ENCODE measurements around the gene TRAIP. TPM values are rescaled to one million over a fixed set of nuclear protein-coding genes. Genes with fewer than 3 reads are reported as not detected.

The TRAIP gene
- total RNA-seq, 1 experiment from 2014 or later: 28.0 TPM

DNA sequence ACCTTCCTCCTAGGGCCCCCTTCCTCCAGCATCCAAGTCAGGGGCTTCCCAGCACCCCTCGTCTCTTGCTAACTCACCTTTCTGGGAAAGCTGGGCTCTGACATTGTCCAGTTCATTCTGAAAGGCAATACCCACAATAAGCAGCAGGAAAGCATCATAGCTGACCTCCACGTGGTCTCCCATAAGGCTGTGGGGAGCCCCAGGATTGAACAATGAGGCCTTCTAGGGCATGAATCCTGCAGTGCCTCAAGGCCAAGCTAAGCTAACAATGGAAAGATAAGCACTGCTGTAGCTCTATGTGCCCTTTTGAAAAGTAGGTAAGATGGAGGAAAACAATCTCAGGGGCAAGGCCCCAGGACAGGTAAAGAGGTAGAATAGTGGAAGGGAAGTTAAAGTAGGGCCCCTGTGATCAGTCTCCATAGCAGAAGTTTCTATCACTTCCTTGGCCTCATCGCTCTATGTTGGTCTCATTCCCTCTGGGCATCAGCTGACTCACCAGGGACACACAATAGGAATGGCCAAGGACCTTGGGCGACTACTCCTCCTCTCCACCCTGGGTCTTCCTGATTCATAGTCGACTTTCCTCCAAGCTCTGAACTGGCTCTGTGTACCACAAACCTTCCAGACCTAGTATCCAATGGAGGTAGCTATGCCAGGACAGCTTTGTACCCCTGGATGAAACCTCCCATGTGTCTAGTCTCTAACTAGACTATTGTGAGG lies 11.7 kb downstream of the TRAIP start:
- intact Hi-C loops (cut with micrococcal nuclease; ENCODE audit: unreplicated experiment): no loop called here
- Histone ChIP-seq H3K36me3 (ENCODE audit: control insufficient read depth, insufficient read depth, low read length) (no peaks in the 10 kb centered on the region), H3K4me3 (ENCODE audit: low read depth, low read length) (no peak overlapping the region), H3K27me3 (replicated peaks; ENCODE audit: control insufficient read depth, insufficient read depth, low read length) (no peaks in the 10 kb centered on the region), H3K4me1 (no peaks in the 10 kb centered on the region), H3K9me3 (no peaks in the 10 kb centered on the region)
- H3K36me3 Mint-ChIP-seq (ENCODE audit: insufficient read depth, unreplicated experiment): peaks cover 19% of the 10 kb centered on the region
- H3K4me3 Mint-ChIP-seq (ENCODE audit: unreplicated experiment): no peak overlapping the region
- no peak overlapping the region for H3K27ac Mint-ChIP-seq (ENCODE audit: unreplicated experiment)
- no peaks in the 10 kb centered on the region for H3K4me1 Mint-ChIP-seq (ENCODE audit: low read depth, unreplicated experiment)
- TF ChIP-seq, protein P1, sequence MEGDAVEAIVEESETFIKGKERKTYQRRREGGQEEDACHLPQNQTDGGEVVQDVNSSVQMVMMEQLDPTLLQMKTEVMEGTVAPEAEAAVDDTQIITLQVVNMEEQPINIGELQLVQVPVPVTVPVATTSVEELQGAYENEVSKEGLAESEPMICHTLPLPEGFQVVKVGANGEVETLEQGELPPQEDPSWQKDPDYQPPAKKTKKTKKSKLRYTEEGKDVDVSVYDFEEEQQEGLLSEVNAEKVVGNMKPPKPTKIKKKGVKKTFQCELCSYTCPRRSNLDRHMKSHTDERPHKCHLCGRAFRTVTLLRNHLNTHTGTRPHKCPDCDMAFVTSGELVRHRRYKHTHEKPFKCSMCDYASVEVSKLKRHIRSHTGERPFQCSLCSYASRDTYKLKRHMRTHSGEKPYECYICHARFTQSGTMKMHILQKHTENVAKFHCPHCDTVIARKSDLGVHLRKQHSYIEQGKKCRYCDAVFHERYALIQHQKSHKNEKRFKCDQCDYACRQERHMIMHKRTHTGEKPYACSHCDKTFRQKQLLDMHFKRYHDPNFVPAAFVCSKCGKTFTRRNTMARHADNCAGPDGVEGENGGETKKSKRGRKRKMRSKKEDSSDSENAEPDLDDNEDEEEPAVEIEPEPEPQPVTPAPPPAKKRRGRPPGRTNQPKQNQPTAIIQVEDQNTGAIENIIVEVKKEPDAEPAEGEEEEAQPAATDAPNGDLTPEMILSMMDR (IDR thresholded peaks at IDR 0.05; ENCODE audit: insufficient read depth in 1 of 2, low read depth in 1 of 2, low read length in 1 of 2, severe bottlenecking in 1 of 2, unreplicated experiment in 1 of 2): no peak
- H3K9me3 Mint-ChIP-seq (ENCODE audit: unreplicated experiment): no peaks in the 10 kb centered on the region
- DNase-seq: no peak
- BruUV-seq (replicated peaks): no TSS peak
- H3K27me3 Mint-ChIP-seq (ENCODE audit: insufficient read depth, unreplicated experiment): no peaks in the 10 kb centered on the region
- POLR2A ChIA-PET: no interaction called here
- CTCF ChIA-PET: interaction anchor here (0.7 to 0.8 kb wide), 2 partner anchors 8 to 56 kb away, joined by 3 read pairs; no protein-coding TSS in a partner anchor

DNA sequence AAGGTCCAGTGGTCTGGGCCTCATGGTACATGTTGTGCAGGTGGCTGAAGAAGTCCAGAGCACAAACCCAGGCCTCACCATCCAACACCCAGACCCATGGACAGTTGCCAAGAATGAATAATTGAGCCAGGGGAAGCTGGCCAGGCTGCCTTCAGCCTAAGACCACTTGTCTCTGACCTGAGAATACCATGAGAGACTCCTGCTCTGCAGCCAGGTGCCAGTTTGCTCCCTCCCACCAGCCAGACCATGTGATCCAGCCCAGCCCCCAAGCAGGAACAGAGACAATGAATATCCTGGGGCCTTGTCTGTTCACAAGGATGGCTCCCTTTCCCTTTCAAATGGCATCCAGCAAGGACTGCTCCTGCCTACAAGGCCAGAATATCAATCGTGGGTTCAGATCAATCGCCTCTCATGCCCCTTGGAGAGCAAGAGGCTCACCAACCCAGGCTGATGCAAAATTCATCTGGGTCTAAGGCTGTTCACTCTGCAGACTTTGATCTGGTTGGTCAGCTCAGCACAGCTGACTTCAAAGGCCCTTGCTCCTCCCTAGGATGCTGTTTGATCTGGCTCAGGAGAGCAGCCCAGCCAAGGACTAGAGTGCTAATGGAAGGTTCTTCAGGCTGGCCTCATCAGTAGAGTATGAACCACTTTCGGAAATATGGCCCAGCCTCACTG lies 13.4 kb downstream of the TRAIP start:
- no peak overlapping the region for H3K27ac Mint-ChIP-seq (ENCODE audit: unreplicated experiment)
- ChIA-PET POLR2A (no interaction called here), CTCF (no interaction called here)
- Histone ChIP-seq H3K4me3 (ENCODE audit: low read depth, low read length) (no peak overlapping the region), H3K27me3 (replicated peaks; ENCODE audit: control insufficient read depth, insufficient read depth, low read length) (no peaks in the 10 kb centered on the region), H3K36me3 (ENCODE audit: control insufficient read depth, insufficient read depth, low read length) (no peaks in the 10 kb centered on the region), H3K9me3 (no peaks in the 10 kb centered on the region), H3K4me1 (no peaks in the 10 kb centered on the region)
- no peak for DNase-seq
- no peaks in the 10 kb centered on the region for H3K9me3 Mint-ChIP-seq (ENCODE audit: unreplicated experiment)
- no peaks in the 10 kb centered on the region for H3K27me3 Mint-ChIP-seq (ENCODE audit: insufficient read depth, unreplicated experiment)
- TF ChIP-seq, protein P1 (IDR thresholded peaks at IDR 0.05; ENCODE audit: insufficient read depth in 1 of 2, low read depth in 1 of 2, low read length in 1 of 2, severe bottlenecking in 1 of 2, unreplicated experiment in 1 of 2): no peak
- no peaks in the 10 kb centered on the region for H3K4me1 Mint-ChIP-seq (ENCODE audit: low read depth, unreplicated experiment)
- peaks cover 29% of the 10 kb centered on the region for H3K36me3 Mint-ChIP-seq (ENCODE audit: insufficient read depth, unreplicated experiment)
- no peak overlapping the region for H3K4me3 Mint-ChIP-seq (ENCODE audit: unreplicated experiment)
- intact Hi-C loops (cut with micrococcal nuclease; ENCODE audit: unreplicated experiment): no loop called here
- no TSS peak for BruUV-seq (replicated peaks)

DNA sequence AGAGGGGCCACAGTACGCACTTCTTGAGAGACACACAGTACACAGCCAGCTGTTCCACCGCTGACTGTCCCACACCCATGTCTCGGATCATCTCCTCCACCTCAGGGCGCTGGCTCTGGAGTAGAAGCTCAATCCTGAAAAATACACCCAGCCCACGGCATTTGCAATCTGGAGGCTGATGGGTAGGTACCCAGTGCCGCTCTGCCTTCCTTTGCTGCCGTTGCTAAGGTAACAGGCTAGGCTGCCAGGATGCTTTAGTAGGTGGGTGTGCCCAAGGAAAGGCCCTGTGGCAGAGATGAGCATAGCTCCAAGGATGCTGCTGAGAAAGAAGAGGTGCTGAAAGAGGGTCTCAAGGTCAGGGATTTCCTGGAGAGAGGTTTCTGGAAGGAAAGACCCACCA lies 14.6 kb downstream of the TRAIP start:
- BruUV-seq (replicated peaks): no TSS peak
- TF ChIP-seq, protein P1 (IDR thresholded peaks at IDR 0.05; ENCODE audit: insufficient read depth in 1 of 2, low read depth in 1 of 2, low read length in 1 of 2, severe bottlenecking in 1 of 2, unreplicated experiment in 1 of 2): no peak
- no peaks in the 10 kb centered on the region for H3K9me3 ChIP-seq
- Mint-ChIP-seq H3K4me3 (ENCODE audit: unreplicated experiment) (no peak overlapping the region), H3K27ac (ENCODE audit: unreplicated experiment) (no peak overlapping the region), H3K4me1 (ENCODE audit: low read depth, unreplicated experiment) (no peaks in the 10 kb centered on the region), H3K36me3 (ENCODE audit: insufficient read depth, unreplicated experiment) (peaks cover 35% of the 10 kb centered on the region), H3K27me3 (ENCODE audit: insufficient read depth, unreplicated experiment) (no peaks in the 10 kb centered on the region), H3K9me3 (ENCODE audit: unreplicated experiment) (no peaks in the 10 kb centered on the region)
- POLR2A ChIA-PET: no interaction called here
- H3K4me3 ChIP-seq (ENCODE audit: low read depth, low read length): no peak overlapping the region
- CTCF ChIA-PET: interaction anchor here (0.7 to 2.8 kb wide), 6 partner anchors 32 to 88 kb away, joined by 3 to 12 read pairs (median 4); partner anchors contain the start of genes INKA1 and MON1A
- H3K4me1 ChIP-seq: no peaks in the 10 kb centered on the region
- H3K36me3 ChIP-seq (ENCODE audit: control insufficient read depth, insufficient read depth, low read length): no peaks in the 10 kb centered on the region; the same call in 1 of the 2 replicates
- no peak for DNase-seq
- intact Hi-C loops (cut with micrococcal nuclease; ENCODE audit: unreplicated experiment): loop anchor here (1.0 kb wide), 2 partner anchors 31 to 64 kb away; no protein-coding TSS in a partner anchor
- H3K27me3 ChIP-seq (replicated peaks; ENCODE audit: control insufficient read depth, insufficient read depth, low read length): no peaks in the 10 kb centered on the region
